Cardiac muscle cell (in vitro differentiated cells and primary cell): ENCODE measurements around the gene SELENOP. TPM values are rescaled to one million over a fixed set of nuclear protein-coding genes. Genes with fewer than 3 reads are reported as not detected.
A peak's percentile ranks its signal among the peaks of the same experiment; 100 is the strongest.

ENCODE experiments used
- DNase-seq, 2 donors: peaks; one replicate each; pipeline versions ENCODE4 v3.0.0 to v3.0.0-alpha.2; 2010 to 2017; ENCODE audit warnings: low read depth in 1 of 2, low spot score in 1 of 2
- H3K27ac ChIP-seq: fragments of 200-600 bp; sonication (generic); 2 replicates; pipeline ENCODE4 v1.5.1; 2016
- H3K27me3 ChIP-seq: fragments of 200-600 bp; sonication (generic); 2 replicates; pipeline ENCODE4 v1.6.0; 2016; ENCODE audit warnings: control low read depth
- H3K36me3 ChIP-seq: fragments of 200-600 bp; sonication (generic); 2 replicates; pipeline ENCODE4 v1.5.1; 2016; ENCODE audit warnings: control low read depth
- H3K4me1 ChIP-seq: fragments of 200-600 bp; sonication (generic); 2 replicates; pipeline ENCODE4 v1.8.1; 2017; ENCODE audit warnings: low read depth, mild to moderate bottlenecking, mixed run types
- H3K4me3 ChIP-seq: fragments of 200-600 bp; sonication (generic); 2 replicates; pipeline ENCODE4 v1.5.1; 2016; ENCODE audit warnings: mild to moderate bottlenecking
- H3K9me3 ChIP-seq: fragments of 200-600 bp; sonication (generic); 2 replicates; pipeline ENCODE4 v1.5.1; 2017; ENCODE audit warnings: low read depth, mild to moderate bottlenecking, control low read depth
- CTCF ChIP-seq: IDR thresholded peaks from 2 replicates; pipeline ENCODE4 v1.5.1; 2012; ENCODE audit warnings: low read depth, mild to moderate bottlenecking, low read length
- polyA plus RNA-seq: library from polyadenylated mRNA; unstranded; fragments of >200 nt; fragmentation: Nextera tagmentation; extraction: Ambion mirVana; gene quantifications from 2 replicates; pipeline ENCODE4 v1.2.1, GENCODE V29; 2016
- total RNA-seq: library from RNA; depleted of rRNA; stranded (reverse); fragments of >200 nt; gene quantifications from 2 replicates; pipeline ENCODE4 v1.2.3, GENCODE V29; 2016

SELENOP gene, protein sequence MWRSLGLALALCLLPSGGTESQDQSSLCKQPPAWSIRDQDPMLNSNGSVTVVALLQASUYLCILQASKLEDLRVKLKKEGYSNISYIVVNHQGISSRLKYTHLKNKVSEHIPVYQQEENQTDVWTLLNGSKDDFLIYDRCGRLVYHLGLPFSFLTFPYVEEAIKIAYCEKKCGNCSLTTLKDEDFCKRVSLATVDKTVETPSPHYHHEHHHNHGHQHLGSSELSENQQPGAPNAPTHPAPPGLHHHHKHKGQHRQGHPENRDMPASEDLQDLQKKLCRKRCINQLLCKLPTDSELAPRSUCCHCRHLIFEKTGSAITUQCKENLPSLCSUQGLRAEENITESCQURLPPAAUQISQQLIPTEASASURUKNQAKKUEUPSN
- total RNA-seq (72.7 and 83.0 TPM in 2 replicates), polyA plus RNA-seq (71.0 and 105 TPM in 2 replicates)

- TF ChIP-seq CTCF: no peak
- H3K27ac ChIP-seq: peak within 1 kb of the TSS; percentile 93
- peak within 1 kb of the TSS; percentile 59 for H3K4me3 ChIP-seq
- no peaks in the 10 kb centered on the region for H3K9me3 ChIP-seq
- no peaks in the 10 kb centered on the region for H3K27me3 ChIP-seq
- H3K36me3 ChIP-seq: peaks cover 10% of the 10 kb centered on the region
- DNase-seq: peak; percentile 72
- H3K4me1 ChIP-seq: peaks cover 32% of the 10 kb centered on the region
Measured at GRCh38 chr5:42811591-42812446, at the start of gene SELENOP. TSS of gene SELENOP (minus strand) at chr5:42811892. CDS start at chr5:42808353, 3,539 bp downstream.

DNA sequence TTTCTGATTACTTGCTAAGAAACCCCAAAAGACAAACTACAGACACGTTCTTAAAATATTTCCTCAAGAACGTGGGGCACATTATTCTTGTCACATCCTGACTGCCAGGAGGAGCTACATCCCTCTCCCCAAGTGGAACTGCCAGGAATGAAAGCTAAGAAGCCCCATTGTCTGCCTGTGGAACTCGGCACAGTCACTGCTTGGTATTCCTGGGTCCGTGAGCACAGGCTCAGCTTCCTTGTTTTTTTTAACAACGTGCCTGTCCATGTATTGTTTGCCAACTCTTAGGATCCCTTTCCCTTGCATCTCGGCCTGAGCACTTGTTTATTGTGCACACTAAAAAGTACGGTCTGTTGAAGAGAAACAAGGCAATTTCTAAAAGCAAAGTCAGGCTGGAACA, 47.0 kb upstream of the SELENOP start:
- peak in 1 of 2 donors; percentile 21 for DNase-seq
- Histone ChIP-seq H3K27me3 (no peaks in the 10 kb centered on the region), H3K27ac (no peak overlapping the region), H3K4me3 (no peak overlapping the region), H3K4me1 (peaks cover 9% of the 10 kb centered on the region), H3K9me3 (no peaks in the 10 kb centered on the region), H3K36me3 (no peaks in the 10 kb centered on the region)
- TF ChIP-seq CTCF: no peak

DNA sequence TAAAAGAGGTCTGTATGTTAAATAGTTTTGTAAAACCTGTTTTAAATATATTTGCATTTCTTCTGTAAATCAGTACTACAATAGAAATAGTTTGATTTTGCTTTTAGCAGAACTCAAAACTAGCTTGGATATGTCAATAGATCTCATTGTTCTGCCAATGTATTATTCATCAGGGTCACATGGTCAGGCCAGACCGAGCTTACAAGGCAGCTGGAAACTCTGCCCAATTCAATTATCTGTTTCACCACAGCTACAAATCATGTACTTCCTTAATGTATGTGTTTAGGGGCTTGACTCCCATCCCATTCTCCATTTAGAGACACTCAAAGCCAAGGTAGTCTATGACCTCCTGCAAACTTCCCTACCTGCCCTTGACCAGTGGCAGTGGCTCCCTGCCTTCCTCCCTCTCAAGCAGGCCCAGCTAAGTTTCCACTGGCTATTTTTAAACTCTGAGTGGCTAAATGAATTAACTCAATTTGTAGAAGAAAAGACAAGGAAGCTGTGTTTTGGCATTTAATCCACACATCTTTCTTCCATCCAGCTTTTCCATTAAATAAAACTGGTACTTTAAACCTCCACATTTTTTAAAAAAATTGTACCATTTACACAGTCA, 46.4 kb upstream of the SELENOP start:
- Histone ChIP-seq H3K9me3 (no peaks in the 10 kb centered on the region), H3K27ac (no peak overlapping the region), H3K27me3 (no peaks in the 10 kb centered on the region), H3K4me1 (peaks cover 9% of the 10 kb centered on the region), H3K36me3 (no peaks in the 10 kb centered on the region), H3K4me3 (no peak overlapping the region)
- no peak for TF ChIP-seq CTCF
- peak in 1 of 2 donors; percentile 37 for DNase-seq

DNA sequence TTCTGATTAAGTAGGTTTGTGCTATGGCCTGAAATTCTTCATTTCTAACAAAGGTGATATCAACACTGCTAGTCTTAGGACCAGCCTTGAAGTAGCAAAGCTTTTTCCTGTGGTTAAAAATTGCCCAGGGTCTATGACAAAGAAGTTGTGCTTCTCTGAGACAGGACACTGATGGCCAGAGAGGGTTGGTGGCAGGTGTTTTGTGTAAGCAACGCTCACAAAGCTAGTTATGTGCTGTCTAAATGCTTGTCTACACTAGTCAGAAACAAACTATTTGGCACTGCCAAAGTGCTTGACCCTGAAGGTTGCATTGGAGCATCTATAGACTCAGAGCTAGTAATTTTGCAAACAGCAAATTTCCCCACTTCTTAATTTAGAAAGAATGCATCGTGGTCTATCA, 44.1 kb upstream of the SELENOP start:
- Histone ChIP-seq H3K27ac (no peak overlapping the region), H3K36me3 (no peaks in the 10 kb centered on the region), H3K4me3 (no peak overlapping the region), H3K4me1 (peaks cover 9% of the 10 kb centered on the region), H3K9me3 (no peaks in the 10 kb centered on the region), H3K27me3 (no peaks in the 10 kb centered on the region)
- no peak for TF ChIP-seq CTCF
- DNase-seq: no peak

GRCh38 chr5:42855386-42855785, 43.7 kb upstream of the SELENOP start:
- Histone ChIP-seq H3K4me1 (peaks cover 9% of the 10 kb centered on the region), H3K27me3 (no peaks in the 10 kb centered on the region), H3K9me3 (no peaks in the 10 kb centered on the region), H3K4me3 (no peak overlapping the region), H3K36me3 (no peaks in the 10 kb centered on the region), H3K27ac (no peak overlapping the region)
- DNase-seq: no peak
- TF ChIP-seq CTCF: no peak
